H1 (cell line): ENCODE measurements around the gene MYO1D. TPM values are rescaled to one million over a fixed set of nuclear protein-coding genes. Genes with fewer than 3 reads are reported as not detected.

Experiments
- CTCF ChIA-PET: fragments of 300-600 bp; sonication (Branson Sonifier 250); formaldehyde crosslinking; loops from one replicate; lab custom pipeline; 2021; ENCODE audit not compliant: partially characterized antibody; lab: Charles Lee
- POLR2A ChIA-PET: fragments of 300-600 bp; sonication (Branson Sonifier 250); formaldehyde crosslinking; loops from one replicate; lab custom pipeline; 2021; ENCODE audit warnings: inconsistent platforms; ENCODE audit not compliant: partially characterized antibody; lab: Charles Lee
- DNase-seq, 2 experiments: peaks; one replicate each; pipeline versions ENCODE4 v3.0.0 to v3.0.0-alpha.2; 2010 to 2022; ENCODE audit warnings: low spot score in 2 of 2, low read depth in 1 of 2, mixed read lengths in 1 of 2
- FAIRE-seq: peaks from 2 replicates; lab custom pipeline; 2011; peaks lifted over from hg19 to GRCh38; lab: Jason Lieb, UNC
- H2AFZ ChIP-seq: 2 replicates; pipeline ENCODE4 v1.8.1; 2012; ENCODE audit warnings: low read length, inconsistent platforms
- H2AK5ac ChIP-seq: 2 replicates; pipeline ENCODE4 v1.6.1; 2013; ENCODE audit warnings: low read depth, low read length
- H2BK120ac ChIP-seq: replicated peaks from 2 replicates; pipeline ENCODE3; 2013; ENCODE audit warnings: low read depth, low read length, inconsistent platforms
- H2BK12ac ChIP-seq: 2 replicates; pipeline ENCODE4 v1.6.1; 2013; ENCODE audit warnings: low read depth, low read length
- H2BK15ac ChIP-seq: 2 replicates; pipeline ENCODE4 v1.6.1; 2013; ENCODE audit warnings: low read length
- H2BK20ac ChIP-seq: 2 replicates; pipeline ENCODE4 v1.6.1; 2013; ENCODE audit warnings: low read length
- H2BK5ac ChIP-seq: 2 replicates; pipeline ENCODE4 v1.6.1; 2013; ENCODE audit warnings: low read depth, low read length
- H3K14ac ChIP-seq: 2 replicates; pipeline ENCODE4 v1.6.1; 2013; ENCODE audit warnings: inconsistent platforms; ENCODE audit not compliant: insufficient read length
- H3K18ac ChIP-seq: 2 replicates; pipeline ENCODE4 v1.6.1; 2013; ENCODE audit warnings: low read length; ENCODE audit errors: extremely low read depth
- H3K23ac ChIP-seq: 2 replicates; pipeline ENCODE4 v1.6.1; 2013; ENCODE audit warnings: inconsistent platforms; ENCODE audit not compliant: insufficient read length
- H3K23me2 ChIP-seq: 2 replicates; pipeline ENCODE4 v1.6.1; 2013; ENCODE audit warnings: low read depth, low read length
- H3K27ac ChIP-seq: 2 replicates; pipeline ENCODE4 v1.6.1; 2011; ENCODE audit warnings: low read depth, low read length, inconsistent platforms
- H3K27me3 ChIP-seq, 4 experiments: replicated peaks in 1 of 4; 1 replicate in 1 of 4; 2 replicates in 3 of 4; pipeline versions ENCODE4 v1.6.1 to v1.8.1; 2011 to 2013; ENCODE audit warnings: low read length in 3 of 4, mild to moderate bottlenecking in 3 of 4, inconsistent platforms in 2 of 4, mixed read lengths in 2 of 4, moderate library complexity in 1 of 4; ENCODE audit not compliant: control insufficient read depth in 3 of 4, insufficient read depth in 3 of 4; ENCODE audit errors: extremely low read depth in 1 of 4
- H3K36me3 ChIP-seq, 4 experiments: 2 replicates each; pipeline versions ENCODE4 v1.6.1 to v1.8.1; 2011 to 2013; ENCODE audit warnings: mild to moderate bottlenecking in 4 of 4, low read length in 3 of 4, moderate library complexity in 2 of 4, control low read depth in 1 of 4, inconsistent platforms in 1 of 4; ENCODE audit not compliant: insufficient read depth in 4 of 4, control insufficient read depth in 2 of 4
- H3K4ac ChIP-seq: replicated peaks from 2 replicates; pipeline ENCODE3; 2013; ENCODE audit warnings: low read length, low read depth, mixed read lengths, inconsistent platforms; ENCODE audit not compliant: insufficient read length
- H3K4me1 ChIP-seq, 4 experiments: replicated peaks in 1 of 4; 1 replicate in 1 of 4; 2 replicates in 3 of 4; pipeline versions ENCODE4 v1.6.1 to v1.8.1; 2011 to 2013; ENCODE audit warnings: low read length in 3 of 4, inconsistent platforms in 2 of 4, mixed read lengths in 1 of 4; ENCODE audit not compliant: insufficient read depth in 4 of 4, control insufficient read depth in 3 of 4
- H3K4me2 ChIP-seq, 2 experiments: 2 replicates each; pipeline versions ENCODE4 v1.6.1 to v1.8.1; 2011 to 2013; ENCODE audit warnings: low read depth in 2 of 2, low read length in 2 of 2, control low read depth in 1 of 2, inconsistent platforms in 1 of 2, mild to moderate bottlenecking in 1 of 2; ENCODE audit not compliant: insufficient read depth in 1 of 2
- H3K4me3 ChIP-seq, 4 experiments: fragments of 200-600, 300-600 bp in 1 of 4; sonication (generic), shearing (Covaris generic), sonication (Bioruptor Twin) in 1 of 4; 2 replicates each; pipeline versions ENCODE4 v1.5.1 to v1.8.1; 2011 to 2016; ENCODE audit warnings: low read length in 4 of 4, low read depth in 3 of 4, control low read depth in 2 of 4, inconsistent platforms in 2 of 4, mild to moderate bottlenecking in 2 of 4, mixed read lengths in 1 of 4, moderate library complexity in 1 of 4; ENCODE audit not compliant: insufficient read depth in 2 of 4; ENCODE audit errors: extremely low read depth in 1 of 4
- H3K56ac ChIP-seq: replicated peaks from 2 replicates; pipeline ENCODE3; 2013; ENCODE audit warnings: low read depth, mild to moderate bottlenecking, mixed read lengths, low read length, inconsistent platforms; ENCODE audit not compliant: insufficient read length
- H3K79me1 ChIP-seq: 2 replicates; pipeline ENCODE4 v1.6.1; 2013; ENCODE audit warnings: low read depth, low read length, control low read depth
- H3K79me2 ChIP-seq, 2 experiments: 2 replicates each; pipeline versions ENCODE4 v1.6.1 to v1.8.1; 2012 to 2013; ENCODE audit warnings: low read length in 2 of 2, mild to moderate bottlenecking in 2 of 2, inconsistent platforms in 1 of 2; ENCODE audit not compliant: insufficient read depth in 2 of 2, control insufficient read depth in 1 of 2
- H3K9ac ChIP-seq, 4 experiments: replicated peaks in 1 of 4; 1 replicate in 1 of 4; 2 replicates in 3 of 4; pipeline versions ENCODE4 v1.6.1 to v1.8.1; 2011 to 2013; ENCODE audit warnings: low read depth in 3 of 4, low read length in 3 of 4, control low read depth in 2 of 4, mild to moderate bottlenecking in 2 of 4, moderate library complexity in 2 of 4, inconsistent platforms in 1 of 4; ENCODE audit errors: extremely low read depth in 1 of 4
- H3K9me3 ChIP-seq, 2 experiments: 2 replicates each; pipeline versions ENCODE4 v1.6.1 to v1.8.1; 2012 to 2013; ENCODE audit warnings: mild to moderate bottlenecking in 2 of 2, moderate library complexity in 2 of 2, control low read depth in 1 of 2, inconsistent platforms in 1 of 2, low read depth in 1 of 2, low read length in 1 of 2, mixed read lengths in 1 of 2; ENCODE audit not compliant: insufficient read depth in 2 of 2
- H4K20me1 ChIP-seq, 2 experiments: replicated peaks in 1 of 2; 2 replicates each; pipeline versions ENCODE3 to v1.8.1; 2011 to 2013; ENCODE audit warnings: inconsistent platforms in 2 of 2, low read length in 2 of 2, mild to moderate bottlenecking in 1 of 2; ENCODE audit not compliant: insufficient read depth in 2 of 2, control insufficient read depth in 1 of 2
- H4K5ac ChIP-seq: 2 replicates; pipeline ENCODE4 v1.6.1; 2013; ENCODE audit warnings: low read length, low read depth, mixed read lengths, inconsistent platforms; ENCODE audit not compliant: insufficient read length
- H4K8ac ChIP-seq: 2 replicates; pipeline ENCODE4 v1.8.0; 2013; ENCODE audit warnings: mild to moderate bottlenecking, moderate library complexity, low read length, inconsistent platforms; ENCODE audit not compliant: insufficient read depth; ENCODE audit errors: extremely low read depth
- H4K91ac ChIP-seq: replicated peaks from 2 replicates; pipeline ENCODE3; 2013; ENCODE audit warnings: low read length, mixed read lengths, inconsistent platforms; ENCODE audit not compliant: insufficient read length
- BACH1 ChIP-seq: IDR thresholded peaks from 2 replicates; pipeline ENCODE4 v1.6.1; 2012; ENCODE audit warnings: low read length, improper control_type of control experiment
- EGR1 ChIP-seq: IDR thresholded peaks from 2 replicates; pipeline ENCODE4 v1.6.1; 2011; ENCODE audit warnings: low read depth, low read length, borderline replicate concordance
- GTF2F1 ChIP-seq: IDR thresholded peaks from 2 replicates; pipeline ENCODE4 v1.6.1; 2012; ENCODE audit warnings: low read depth, low read length, improper control_type of control experiment, borderline replicate concordance
- MAFK ChIP-seq: IDR thresholded peaks from 2 replicates; pipeline ENCODE4 v1.6.1; 2012; ENCODE audit warnings: low read depth, mild to moderate bottlenecking, improper control_type of control experiment, low read length
- NANOG ChIP-seq: IDR thresholded peaks from 2 replicates; pipeline ENCODE4 v1.6.1; 2011; ENCODE audit warnings: low read length, low read depth, mild to moderate bottlenecking, inconsistent platforms; ENCODE audit not compliant: insufficient read depth, poor library complexity, severe bottlenecking
- PHF8 ChIP-seq: fragments of 200-600 bp; sonication (generic); conservative IDR thresholded peaks from 2 replicates; pipeline ENCODE4 v1.7.1; 2012; ENCODE audit warnings: low read depth, mild to moderate bottlenecking, inconsistent platforms, low read length, moderate library complexity
- SIRT6 ChIP-seq: IDR thresholded peaks from one replicate; pipeline ENCODE4 v1.7.1; 2012; ENCODE audit warnings: low read length, inconsistent platforms
- TAF1 ChIP-seq: IDR thresholded peaks from 2 replicates; pipeline ENCODE4 v1.6.1; 2011; ENCODE audit warnings: mild to moderate bottlenecking, low read depth, low read length
- WGBS, 2 experiments: shearing (Covaris generic) in 1 of 2; methylation state at CpG; one replicate each; pipeline versions ENCODE4 v1.1.6 to v1.1.7; 2013 to 2015; ENCODE audit warnings: low lambda C conversion rate in 2 of 2, mixed read lengths in 2 of 2, inconsistent platforms in 1 of 2, low coverage in 1 of 2, missing lambda C conversion rate in 1 of 2; ENCODE audit not compliant: insufficient replicate concordance in 2 of 2, insufficient coverage in 1 of 2, insufficient read length in 1 of 2; ENCODE audit errors: extremely low coverage in 1 of 2, missing lambda C conversion rate in 1 of 2; 5-methylcytosine and 5-hydroxymethylcytosine counted together
- polyA plus RNA-seq, 7 experiments: library from polyadenylated mRNA; depleted of rRNA in 3 of 7; stranded (reverse) in 5 of 7; unstranded in 2 of 7; fragments of >200 nt in 5 of 7; fragments of 200-250 nt in 2 of 7; gene quantifications; 1 replicate in 5 of 7; 2 replicates in 1 of 7; 4 replicates in 1 of 7; pipeline versions ENCODE4 v1.2.1 to v1.2.3, GENCODE V29; 2011 to 2013; ENCODE audit warnings: missing spikeins in 2 of 7, mixed read lengths in 2 of 7
- total RNA-seq: library from RNA; stranded (reverse); fragmentation: NEBNext Ultra II Directional; extraction: Animal tissue kit (Norgen Biotek cat#: 25700); gene quantifications from 2 replicates; pipeline ENCODE4 v1.2.1, GENCODE V29; 2021

The MYO1D gene
- total and polyA plus RNA-seq, 2 of the 8 experiments (the other 6 are each of a cell fraction or from before 2014, with no cell fraction given) = 6.5 to 25.4 TPM

DNA sequence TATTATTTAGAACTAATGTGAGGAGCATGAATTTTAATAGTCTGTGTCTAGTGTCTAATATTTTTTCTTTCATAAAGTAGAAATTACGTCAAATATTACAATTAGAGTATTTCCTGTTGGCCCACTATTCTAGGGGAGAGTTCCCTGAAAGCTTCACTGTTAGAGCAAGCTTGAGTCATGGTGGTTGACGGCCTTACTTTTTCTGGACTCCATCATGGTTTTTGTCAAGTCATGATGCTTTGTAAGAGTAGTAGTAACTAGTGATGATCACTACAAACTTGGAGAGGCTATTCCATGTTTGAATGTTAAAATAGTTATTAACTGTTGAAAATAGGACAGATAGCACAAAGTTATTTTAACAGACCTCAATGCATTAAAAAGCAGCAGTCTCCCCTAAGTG is 431.0 kb downstream of the MYO1D start:
- no peak overlapping the region for H2BK5ac ChIP-seq
- peak overlapping the region in 1 of 4 experiments; percentile 98; a peak in 3 of 8 replicates for H3K4me3 ChIP-seq
- ChIA-PET POLR2A (interaction anchor here (1.0 to 3.3 kb wide), 7 partner anchors 38 to 175 kb away, joined by 3 to 15 read pairs (median 4); partner anchors contain the start of gene CDK5R1), CTCF (interaction anchor here (1.1 to 4.8 kb wide), 3 partner anchors 17 to 27 kb away, joined by 3 to 47 read pairs (median 3); no protein-coding TSS in a partner anchor)
- TF ChIP-seq PHF8 (no peak), NANOG (no peak), TAF1 (no peak), BACH1 (peak; percentile 56; the same call in 1 of the 2 replicates), SIRT6 (no peak), MAFK (no peak), GTF2F1 (no peak), EGR1 (no peak)
- no peak overlapping the region for H2AK5ac ChIP-seq
- no peak overlapping the region for H4K91ac ChIP-seq
- no peak overlapping the region for H2AFZ ChIP-seq
- H3K9ac ChIP-seq = peak overlapping the region in 1 of 4 experiments; percentile 40; a peak in 1 of 7 replicates
- no peaks in the 10 kb centered on the region; the same call in 1 of the 2 replicates for H3K79me1 ChIP-seq
- no peak overlapping the region for H3K14ac ChIP-seq
- peak overlapping the region; percentile 77 to 87 for H3K4me2 ChIP-seq
- H4K20me1 ChIP-seq = peaks cover 3 to 6% of the 10 kb centered on the region in 2 experiments
- peaks cover 0 to 2% (median 0%) of the 10 kb centered on the region in 4 experiments; a peak in 1 of 7 replicates for H3K27me3 ChIP-seq
- no peak overlapping the region for H3K27ac ChIP-seq
- 83% methylated on average over 2 of the region's 2 CpGs; no CpG with 5 or more reads in 1 of the 2 experiments for WGBS, 2 experiments
- H2BK20ac ChIP-seq = no peak overlapping the region
- FAIRE-seq (no peak), DNase-seq (no peak)
- peaks cover 0 to 38% (median 11%) of the 10 kb centered on the region in 4 experiments; a peak in 5 of 8 replicates for H3K36me3 ChIP-seq
- H3K23me2 ChIP-seq = no peaks in the 10 kb centered on the region
- H2BK12ac ChIP-seq = no peak overlapping the region
- H3K4ac ChIP-seq = no peak overlapping the region
- no peak overlapping the region for H3K23ac ChIP-seq
- no peak overlapping the region for H2BK120ac ChIP-seq
- H3K4me1 ChIP-seq = peaks cover 0 to 4% (median 1%) of the 10 kb centered on the region in 4 experiments; a peak in 2 of 7 replicates
- H3K56ac ChIP-seq = no peak overlapping the region
- peaks cover 9% of the 10 kb centered on the region in 2 experiments; a peak in 3 of 4 replicates for H3K9me3 ChIP-seq
- no peak overlapping the region for H4K8ac ChIP-seq
- peaks cover 18 to 56% of the 10 kb centered on the region in 2 experiments for H3K79me2 ChIP-seq
- no peak overlapping the region for H3K18ac ChIP-seq
- H4K5ac ChIP-seq = no peak overlapping the region
- H2BK15ac ChIP-seq = no peak overlapping the region
